ENCODE measurements around the gene SOX6.

DNA sequence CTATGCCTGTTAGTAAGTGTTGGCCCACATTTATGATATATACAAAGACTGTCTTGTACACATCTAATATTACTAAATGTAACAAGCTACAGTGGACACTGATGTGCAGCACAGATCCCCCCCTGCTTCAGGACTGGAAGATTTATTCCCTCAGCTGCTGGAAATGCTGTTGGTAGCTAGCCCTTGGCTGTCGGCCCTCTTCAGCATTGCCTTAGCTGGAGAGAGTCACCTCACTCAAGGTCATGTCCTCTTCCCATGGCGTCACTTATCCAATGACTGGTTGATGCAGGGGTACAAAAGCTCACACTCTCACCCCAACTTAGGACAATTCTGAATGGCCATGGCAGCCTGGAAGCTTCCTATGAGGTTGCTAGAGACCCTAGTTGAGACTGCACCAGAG lies 312.7 kb downstream of the SOX6 start:
- TF ChIP-seq, protein P1, sequence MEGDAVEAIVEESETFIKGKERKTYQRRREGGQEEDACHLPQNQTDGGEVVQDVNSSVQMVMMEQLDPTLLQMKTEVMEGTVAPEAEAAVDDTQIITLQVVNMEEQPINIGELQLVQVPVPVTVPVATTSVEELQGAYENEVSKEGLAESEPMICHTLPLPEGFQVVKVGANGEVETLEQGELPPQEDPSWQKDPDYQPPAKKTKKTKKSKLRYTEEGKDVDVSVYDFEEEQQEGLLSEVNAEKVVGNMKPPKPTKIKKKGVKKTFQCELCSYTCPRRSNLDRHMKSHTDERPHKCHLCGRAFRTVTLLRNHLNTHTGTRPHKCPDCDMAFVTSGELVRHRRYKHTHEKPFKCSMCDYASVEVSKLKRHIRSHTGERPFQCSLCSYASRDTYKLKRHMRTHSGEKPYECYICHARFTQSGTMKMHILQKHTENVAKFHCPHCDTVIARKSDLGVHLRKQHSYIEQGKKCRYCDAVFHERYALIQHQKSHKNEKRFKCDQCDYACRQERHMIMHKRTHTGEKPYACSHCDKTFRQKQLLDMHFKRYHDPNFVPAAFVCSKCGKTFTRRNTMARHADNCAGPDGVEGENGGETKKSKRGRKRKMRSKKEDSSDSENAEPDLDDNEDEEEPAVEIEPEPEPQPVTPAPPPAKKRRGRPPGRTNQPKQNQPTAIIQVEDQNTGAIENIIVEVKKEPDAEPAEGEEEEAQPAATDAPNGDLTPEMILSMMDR (IDR thresholded peaks at IDR 0.05), result no peak
- TF ChIP-seq POLR2A (IDR thresholded peaks at IDR 0.05), result no peak
- TF ChIP-seq POLR2AphosphoS5 (IDR thresholded peaks at IDR 0.05), result no peak
